GM19025 (cell line): ENCODE measurements around the gene DHX38.

Experiments used
- ATAC-seq: cut with Tn5 transposase; IDR thresholded peaks from one replicate; pipeline ENCODE4 v1.9.1; 2021; ENCODE audit warnings: mild to moderate bottlenecking, low read depth, moderate library complexity; ENCODE audit not compliant: unreplicated experiment

The DHX38 gene

DNA sequence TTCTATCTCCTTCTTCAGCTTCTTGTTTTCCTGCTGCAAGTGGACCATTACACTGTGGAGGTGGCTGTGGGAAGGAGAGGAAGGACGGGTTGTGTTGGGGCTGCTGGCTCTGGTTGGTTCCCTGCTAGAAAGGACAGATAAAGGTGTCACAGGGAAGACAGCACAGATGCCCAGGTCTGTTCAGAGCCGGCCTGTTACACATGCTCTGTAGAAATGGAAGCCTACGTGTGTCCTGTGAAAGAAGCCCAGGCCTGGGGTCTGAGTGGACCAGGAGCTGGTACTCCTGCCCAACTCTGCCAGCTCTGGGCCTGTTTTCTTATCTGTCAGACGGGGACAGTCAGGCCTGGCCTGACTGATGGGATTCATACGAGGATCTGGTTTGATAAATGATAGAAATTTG is 26.4 kb downstream of the DHX38 start:
- no peak for ATAC-seq

GRCh38 chr16:72122308-72122707 is 28.7 kb downstream of the DHX38 start:
- ATAC-seq: no peak

DNA sequence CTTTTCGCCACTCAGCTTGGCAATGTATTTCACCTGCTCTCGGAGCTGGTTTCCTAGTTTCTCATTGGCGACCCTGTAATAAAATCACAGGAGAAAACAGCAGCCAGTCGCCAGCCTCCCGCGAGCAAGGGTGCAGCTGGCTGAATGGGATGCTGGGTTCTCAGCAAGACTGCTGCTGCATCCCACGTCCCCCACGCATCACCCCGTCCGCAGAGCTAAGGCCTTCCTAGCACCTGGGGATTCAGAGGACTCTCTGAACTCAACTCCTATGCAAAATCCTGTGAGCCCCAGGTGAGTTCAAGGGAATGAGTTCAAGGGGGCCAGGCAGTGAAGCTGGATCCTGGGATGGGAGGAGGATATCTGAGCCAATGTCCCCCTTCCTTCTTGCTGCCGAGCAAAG is 29.3 kb downstream of the DHX38 start:
- ATAC-seq: no peak

- no peak for ATAC-seq
Measured at GRCh38 chr16:72123426-72123825, 29.8 kb downstream of the DHX38 start.

DNA sequence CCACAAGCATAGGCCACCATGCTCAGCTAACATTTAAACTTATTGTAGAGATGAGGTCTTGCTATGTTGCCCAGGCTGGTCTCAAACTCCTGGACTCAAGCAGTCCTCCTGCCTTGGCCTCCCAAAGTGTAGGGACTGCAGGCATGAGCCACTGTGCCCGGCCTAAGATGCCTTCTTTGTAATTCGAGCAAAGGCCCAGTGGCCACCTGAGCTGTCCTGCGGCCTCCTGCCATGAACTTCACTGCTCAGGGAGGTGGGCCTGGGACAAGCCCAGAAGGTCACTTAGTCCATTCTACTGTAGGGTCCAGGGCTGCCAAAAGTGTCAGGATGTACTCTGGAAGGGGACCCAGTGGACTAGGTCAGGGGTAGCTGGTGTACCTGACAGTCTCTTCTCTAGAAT is 30.5 kb downstream of the DHX38 start:
- ATAC-seq: no peak

DNA sequence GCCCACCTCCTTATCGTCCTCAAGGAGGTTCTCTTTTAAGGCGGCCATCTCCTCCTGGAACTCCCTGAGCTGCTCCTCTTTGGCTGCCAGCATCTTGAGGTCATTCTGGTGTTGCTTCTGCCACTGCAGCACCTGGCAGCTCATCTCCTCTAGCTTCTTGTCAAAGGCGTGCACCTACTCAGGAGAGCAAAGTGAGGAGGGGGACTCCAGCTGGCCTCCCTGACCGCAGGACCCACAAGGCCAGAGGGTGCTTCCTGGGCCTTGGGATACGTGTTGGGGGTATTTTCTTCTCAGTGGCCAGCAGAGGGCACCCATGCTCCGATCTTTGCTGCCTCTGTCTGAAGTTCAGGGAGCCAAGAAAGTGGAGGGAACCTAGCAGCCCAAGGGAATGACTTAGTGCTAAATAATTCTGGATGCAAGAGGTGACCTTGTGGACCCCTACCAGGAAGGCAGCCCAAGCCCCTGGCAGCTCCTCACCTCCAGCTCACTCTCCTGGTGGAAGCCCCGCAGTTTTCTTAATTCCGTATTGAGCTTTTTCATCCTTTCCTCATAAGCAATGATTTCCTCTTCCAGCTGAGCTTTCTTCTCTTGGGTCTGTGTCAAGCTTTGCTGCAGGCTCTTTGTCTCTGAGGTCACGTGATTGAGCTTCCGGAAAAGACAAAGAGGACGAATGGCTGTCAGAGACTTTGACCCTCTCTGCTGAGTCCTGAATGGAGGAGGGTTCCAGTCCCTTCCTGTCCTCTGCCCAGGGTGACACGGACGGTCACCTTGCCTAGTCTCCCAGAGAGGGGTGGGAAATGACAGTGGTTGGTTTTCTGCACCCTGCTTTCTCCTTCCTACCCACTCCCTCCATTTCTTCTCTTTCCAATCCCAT is 31.4 kb downstream of the DHX38 start:
- ATAC-seq: no peak

- ATAC-seq: no peak
Measured at GRCh38 chr16:72125635-72126428, 32.2 kb downstream of the DHX38 start.

GRCh38 chr16:72126429-72126765 is 32.8 kb downstream of the DHX38 start:
- ATAC-seq: no peak

DNA sequence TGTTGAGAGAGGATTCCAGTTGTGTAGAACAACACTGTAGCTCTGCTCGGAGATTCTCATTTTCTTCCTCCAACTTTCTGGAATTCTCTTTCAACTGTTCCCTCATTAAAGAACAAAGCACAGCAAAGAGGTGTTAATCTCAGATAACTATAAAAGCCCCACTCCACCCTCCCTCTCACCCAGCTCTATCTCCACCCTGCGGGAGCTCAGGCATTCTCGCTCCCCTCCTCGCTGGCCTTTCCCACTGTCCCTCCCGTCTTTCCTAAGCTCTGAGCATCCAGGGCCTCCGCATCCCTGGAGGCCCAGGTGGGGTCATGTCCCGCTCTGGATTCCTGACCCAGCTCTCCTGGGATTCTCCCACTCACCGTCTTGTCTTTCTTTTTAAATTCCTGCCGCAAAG is 35.1 kb downstream of the DHX38 start:
- ATAC-seq: no peak

DNA sequence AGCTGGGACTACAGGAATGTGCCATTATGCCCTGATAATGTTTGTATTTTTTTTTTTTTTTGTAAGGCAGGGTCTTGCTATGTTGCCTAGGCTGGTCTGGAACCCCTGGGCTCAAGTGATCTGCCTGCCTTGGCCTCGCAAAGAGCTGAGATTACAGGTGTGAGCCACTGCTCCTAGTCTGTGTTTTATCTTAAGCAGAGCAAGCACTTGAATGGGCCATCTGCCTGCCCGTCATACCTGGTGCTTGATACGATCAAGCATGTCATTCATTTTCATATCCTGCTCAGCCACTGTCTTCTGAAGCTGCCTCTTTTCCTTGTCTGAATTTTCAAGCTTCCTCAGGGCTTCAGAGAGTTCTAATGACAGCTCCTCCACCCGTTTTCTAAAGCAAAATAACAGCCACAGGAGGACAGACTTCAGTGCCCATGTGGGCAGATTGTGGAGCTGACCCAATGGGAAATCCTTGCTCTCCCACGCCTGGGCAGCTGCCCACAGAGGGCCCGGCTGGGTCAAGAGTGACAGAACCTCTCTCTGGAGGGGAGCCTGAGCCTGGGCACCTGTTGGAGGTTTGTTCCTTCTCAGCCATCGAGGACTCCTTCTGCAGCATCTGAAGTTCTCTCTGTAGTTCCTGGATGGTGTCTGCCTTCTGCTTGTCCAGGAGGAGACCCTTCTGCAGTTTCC is 36.5 kb downstream of the DHX38 start:
- ATAC-seq: no peak

GRCh38 chr16:72131036-72131435 is 37.4 kb downstream of the DHX38 start:
- no peak for ATAC-seq

DNA sequence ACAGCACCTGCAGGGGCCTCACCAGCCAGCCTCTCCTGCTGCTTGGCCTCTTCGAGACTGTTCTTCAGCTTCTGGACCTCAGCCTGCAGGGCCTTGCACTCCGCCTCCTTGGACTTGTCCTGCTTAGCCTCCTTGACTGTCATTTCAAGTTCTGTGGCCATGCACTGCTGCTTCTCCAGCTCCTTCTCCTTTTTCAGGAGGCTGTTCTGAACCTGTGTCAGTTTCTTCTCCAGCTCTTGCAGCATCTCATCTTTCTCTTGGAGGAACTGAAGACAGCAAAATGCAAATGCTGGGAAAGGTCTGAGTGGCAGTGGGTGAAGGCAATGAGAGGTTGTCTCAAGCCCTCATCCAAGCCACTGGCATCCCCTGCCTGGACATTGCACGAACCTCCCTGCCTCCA is 39.1 kb downstream of the DHX38 start:
- ATAC-seq: no peak

DNA sequence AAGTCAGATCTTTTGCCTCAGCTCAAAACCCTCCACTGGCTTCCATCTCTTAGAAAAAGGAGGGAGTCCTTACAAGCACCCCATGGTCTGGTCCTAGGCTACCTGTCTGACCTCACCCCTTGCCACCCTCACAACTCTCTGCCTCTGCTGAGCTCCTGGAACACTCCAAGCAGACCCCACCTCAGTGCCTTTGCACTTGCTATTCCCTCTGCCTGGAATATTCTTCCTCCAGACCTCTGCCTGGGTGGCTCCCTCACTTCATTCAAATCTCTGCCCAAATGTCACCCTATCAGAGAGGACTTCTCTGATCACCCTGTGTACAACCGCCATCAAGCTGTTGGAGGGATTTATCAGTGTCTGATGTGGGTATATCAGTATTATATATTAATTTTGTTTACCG is 40.9 kb downstream of the DHX38 start:
- ATAC-seq: no peak

GRCh38 chr16:72137380-72138063 is 43.9 kb downstream of the DHX38 start:
- ATAC-seq: no peak

- no peak for ATAC-seq
Measured at GRCh38 chr16:72138064-72138572, 44.5 kb downstream of the DHX38 start.

- no peak for ATAC-seq
Measured at GRCh38 chr16:72139908-72140307, 46.3 kb downstream of the DHX38 start.

DNA sequence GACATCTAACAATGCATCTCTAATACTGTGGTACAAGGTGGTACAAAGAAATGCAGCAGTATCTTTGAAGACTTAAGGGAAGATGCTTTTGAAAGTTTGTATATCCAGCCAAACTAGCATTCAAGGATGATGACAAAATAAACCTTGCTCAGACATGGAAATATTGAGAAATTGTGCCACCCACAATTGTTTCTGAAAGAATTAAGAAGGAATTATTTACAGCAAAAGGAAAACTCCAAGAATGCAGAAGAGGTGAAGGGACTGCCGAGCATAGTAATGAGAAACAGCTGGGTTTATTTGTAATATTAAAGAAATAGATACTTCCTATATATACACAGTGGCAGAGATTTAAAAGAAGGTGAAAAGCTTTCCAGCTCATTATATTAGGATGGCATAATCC is 48.8 kb downstream of the DHX38 start:
- no peak for ATAC-seq

DNA sequence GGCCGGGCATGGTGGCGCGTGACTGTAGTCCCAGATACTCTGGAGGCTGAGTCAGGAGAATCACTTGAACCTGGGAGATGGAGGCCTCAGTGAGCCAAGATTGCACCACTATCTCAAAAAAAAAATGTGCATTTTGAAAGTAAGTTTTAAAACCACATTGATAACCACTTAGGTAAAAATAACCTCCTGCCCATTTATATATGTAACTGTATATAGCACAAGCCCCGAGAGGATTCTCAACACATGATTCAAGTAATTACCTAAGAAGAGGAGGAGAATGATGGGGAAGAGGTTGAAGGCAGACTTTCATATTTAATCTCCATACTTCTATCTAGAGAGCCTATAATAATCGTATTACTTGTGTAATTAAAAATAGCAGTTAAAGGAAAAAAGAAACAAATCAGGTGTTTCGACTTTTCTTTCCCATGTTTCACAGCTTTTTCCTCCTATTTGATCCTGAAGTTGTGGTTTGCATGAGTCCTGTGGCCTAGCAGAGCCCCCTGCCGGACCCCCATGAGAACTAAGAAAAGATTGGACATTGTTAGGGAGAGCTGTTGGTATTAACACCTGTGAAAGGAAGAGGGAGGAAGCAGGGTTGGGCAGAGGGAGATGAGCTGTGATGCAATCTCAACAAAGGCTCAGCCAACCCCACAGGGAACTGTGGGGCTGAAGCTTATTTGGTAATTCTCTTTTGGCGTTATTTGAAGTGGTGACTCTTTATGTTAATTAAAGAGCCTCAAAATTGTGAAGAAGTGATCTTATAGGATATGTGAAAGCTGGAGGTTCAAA is 56.2 kb downstream of the DHX38 start:
- no peak for ATAC-seq

DNA sequence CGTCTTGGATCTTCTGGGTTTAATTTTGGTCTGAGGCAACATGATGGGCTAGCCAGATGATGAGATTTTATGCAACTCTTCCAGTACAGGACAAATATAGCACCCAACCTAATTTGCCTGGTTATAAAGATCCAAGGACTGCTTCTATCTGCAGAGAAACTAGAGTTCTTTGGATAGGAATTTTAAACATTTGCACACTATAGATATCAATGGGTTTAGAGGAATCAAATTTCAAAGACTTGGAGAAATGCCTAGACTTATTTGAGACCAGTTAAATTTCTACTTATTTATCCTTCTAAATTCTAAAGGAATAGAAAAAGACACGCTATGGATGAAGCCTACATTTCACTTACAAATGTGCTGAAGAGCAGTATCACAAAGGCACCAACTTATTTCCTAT is 65.7 kb downstream of the DHX38 start:
- ATAC-seq: no peak

DNA sequence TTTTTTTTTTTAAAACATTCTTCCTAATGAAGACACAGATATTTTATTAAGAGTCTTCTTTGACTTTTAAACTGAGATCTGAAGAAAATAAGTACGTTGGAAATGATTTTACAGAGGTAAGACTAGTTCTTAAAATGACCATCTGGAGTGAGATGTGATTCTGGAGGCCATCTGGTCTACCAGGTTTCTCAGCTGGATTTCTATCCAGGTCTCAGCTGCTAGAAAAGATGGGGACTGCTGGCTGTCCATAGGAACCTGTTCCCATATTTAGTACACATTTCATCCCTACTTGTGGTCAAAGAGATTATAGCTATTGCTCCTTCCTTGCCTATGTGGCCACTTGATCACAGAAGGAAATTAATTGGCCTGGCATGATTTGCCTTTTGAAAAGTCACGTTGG is 66.2 kb downstream of the DHX38 start:
- ATAC-seq: no peak
